Stimulated activated CD4-positive, alpha-beta T cell treated with anti-CD3 and anti-CD28 coated beads, Interleukin-2, amount 100 ng/mL, for 48 hours (primary cell): Measurements from ENCODE around the gene GJA9.
"Not testable (repeated sequence)": the region's sequence is repeated elsewhere in the genome, so short reads cannot be mapped to it uniquely, and the experiment has no call there.

Source experiments
- DNase-seq, 2 donors: peaks; one replicate each; pipeline ENCODE4 v3.0.0-alpha.2; 2020

The GJA9 gene

GRCh38 chr1:38873027-38873969, 8.1 kb downstream of the GJA9 start, which contains the start of gene MYCBP:
Gene MYCBP (minus strand): TSS chr1:38873348. CDS start chr1:38873305, 43 bp downstream.
- DNase-seq: peak; percentile 95 to 96

GRCh38 chr1:38872401-38873026, 8.9 kb downstream of the GJA9 start:
- peak; percentile 15 to 16 for DNase-seq

GRCh38 chr1:38870996-38871395, 10.4 kb downstream of the GJA9 start:
- no peak for DNase-seq

DNA sequence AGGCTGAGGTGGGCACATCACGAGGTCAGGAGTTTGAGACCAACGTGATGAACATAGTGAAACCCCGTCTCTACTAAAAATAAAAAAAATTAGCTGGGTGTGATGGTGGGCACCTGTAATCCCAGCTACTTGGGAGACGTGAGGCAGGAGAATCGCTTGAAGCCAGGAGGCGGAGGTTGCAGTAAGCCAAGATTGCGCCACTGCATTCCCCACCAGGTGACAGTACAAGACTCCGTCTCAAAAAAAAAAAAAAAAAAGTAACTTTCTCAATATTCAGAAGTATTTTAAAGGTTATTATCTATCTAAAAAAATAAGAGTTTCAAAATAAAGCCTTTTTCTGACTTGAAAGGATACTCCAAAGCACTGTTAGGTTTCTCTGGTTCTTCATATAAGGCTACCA, 14.2 kb downstream of the GJA9 start:
- DNase-seq: no peak

GRCh38 chr1:38865112-38865715, 16.2 kb downstream of the GJA9 start:
- no peak for DNase-seq

DNA sequence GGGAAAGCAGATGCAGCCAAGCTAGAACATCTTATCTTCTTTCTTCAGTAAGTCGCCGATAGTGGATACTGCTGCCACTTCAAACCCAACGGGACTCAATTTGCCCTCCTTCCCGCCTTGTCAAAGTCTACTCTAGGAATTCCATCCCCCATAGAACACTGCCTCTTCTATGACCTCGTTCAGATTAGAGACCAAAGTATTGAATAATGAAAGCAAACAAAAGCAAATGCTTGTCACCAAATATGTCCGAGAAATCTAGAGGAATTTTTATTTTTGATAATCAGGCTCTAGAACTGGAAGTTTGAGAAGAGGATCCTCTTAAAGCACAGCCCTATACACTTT, 21.0 kb downstream of the GJA9 start:
- DNase-seq: no peak

GRCh38 chr1:38859561-38860453, 21.6 kb downstream of the GJA9 start, which contains the start of gene RRAGC:
Gene RRAGC (minus strand): TSS chr1:38859772. CDS start chr1:38859646, 126 bp downstream.
- peak; percentile 97 for DNase-seq

DNA sequence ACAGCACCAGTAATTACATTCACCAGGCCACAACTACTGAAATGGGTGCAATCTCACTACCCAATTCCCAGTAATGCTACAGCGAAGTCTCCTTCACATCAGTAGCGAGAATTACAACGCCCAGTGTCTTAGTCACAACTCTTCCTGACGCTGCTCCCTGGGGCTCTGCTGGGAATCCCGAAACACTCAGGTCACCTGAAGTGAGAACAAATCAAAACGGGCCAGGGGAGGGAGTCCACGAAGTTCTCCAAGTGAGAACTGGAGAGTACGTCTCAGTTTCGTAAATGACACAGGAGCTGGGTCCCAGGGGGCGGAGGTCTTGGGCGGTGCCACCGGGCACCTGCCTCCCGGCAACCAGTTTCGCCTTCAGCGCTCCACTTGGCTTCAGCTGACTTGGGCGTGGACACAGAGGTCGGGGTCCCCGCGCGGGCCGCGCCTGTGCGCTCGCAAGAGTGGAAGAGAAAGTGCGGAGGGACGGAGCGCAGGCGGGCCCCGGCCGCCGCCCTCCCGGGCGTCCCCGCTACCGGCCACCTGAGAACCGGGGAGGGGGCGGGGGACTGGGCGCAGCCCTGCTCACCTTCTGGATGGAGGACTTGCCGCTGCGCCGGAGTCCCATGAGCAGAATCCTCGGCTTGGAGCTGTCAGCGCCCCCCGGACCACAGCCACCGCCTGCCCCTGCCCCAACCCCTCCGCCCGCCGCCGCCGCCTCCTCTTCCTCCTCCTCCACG, 22.4 kb downstream of the GJA9 start:
- peak; percentile 38 to 51 for DNase-seq

- DNase-seq: no peak
These were observed 28.6 kb downstream of the GJA9 start for GRCh38 chr1:38852780-38853179.

- no peak for DNase-seq
These were observed 33.3 kb downstream of the GJA9 start for GRCh38 chr1:38848071-38848470.

GRCh38 chr1:38846210-38846609, 35.2 kb downstream of the GJA9 start:
- no peak for DNase-seq

DNA sequence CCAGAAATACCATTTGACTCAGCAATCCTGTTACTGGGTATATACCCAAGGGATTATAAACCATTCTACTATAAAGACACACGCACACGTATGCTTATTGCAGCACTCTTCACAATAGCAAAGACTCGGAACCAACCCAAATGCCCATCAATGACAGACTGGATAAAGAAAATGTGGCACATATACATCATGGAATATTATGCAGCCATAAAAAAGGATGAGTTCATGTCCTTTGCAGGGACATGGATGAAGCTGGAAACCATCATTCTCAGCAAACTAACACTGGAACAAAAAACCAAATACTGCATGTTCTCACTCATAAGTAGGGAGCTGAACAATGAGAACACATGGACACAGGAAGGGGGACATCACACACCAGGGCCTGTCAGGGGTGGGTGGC, 36.3 kb downstream of the GJA9 start:
- DNase-seq: not testable (repeated sequence)

GRCh38 chr1:38840281-38840680, 41.1 kb downstream of the GJA9 start:
- no peak for DNase-seq

DNA sequence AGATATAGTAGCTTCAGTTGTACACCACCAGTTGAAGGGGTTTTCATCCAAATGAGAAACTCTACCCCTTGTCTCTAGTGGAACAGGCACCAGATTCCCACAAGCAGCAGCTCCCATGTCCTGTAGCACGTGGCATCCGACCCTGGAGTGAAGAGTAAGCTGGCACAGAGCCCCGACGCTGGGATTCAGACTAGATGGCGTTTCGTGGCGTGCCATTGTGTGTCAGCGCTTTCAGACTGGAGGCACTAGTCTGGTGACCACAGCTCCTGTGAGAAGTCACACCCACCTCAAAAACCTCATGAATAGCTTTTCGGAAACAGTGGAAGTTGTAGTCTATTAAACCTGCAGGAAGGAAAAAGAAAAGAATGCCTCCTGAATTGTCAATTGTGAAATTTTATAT, 42.0 kb downstream of the GJA9 start:
- DNase-seq: no peak

DNA sequence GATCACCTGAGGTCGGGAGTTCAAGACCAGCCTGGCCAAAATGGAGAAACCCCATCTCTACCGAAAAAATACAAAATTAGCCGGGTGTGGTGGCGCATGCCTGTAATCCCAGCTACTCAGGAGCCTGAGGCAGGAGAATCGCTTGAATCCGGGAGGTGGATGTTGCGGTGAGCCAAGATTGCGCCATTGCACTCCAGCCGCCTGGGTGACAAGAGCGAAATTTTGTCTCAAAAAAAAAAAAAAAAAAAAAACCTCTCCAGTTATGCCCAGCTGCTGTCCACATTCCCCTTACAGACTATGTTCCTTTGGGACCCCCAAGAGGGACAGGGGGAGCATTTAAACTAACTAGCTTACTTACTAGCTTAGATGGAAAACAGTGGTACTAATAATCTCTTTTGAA, 45.1 kb downstream of the GJA9 start:
- not testable (repeated sequence) for DNase-seq

DNA sequence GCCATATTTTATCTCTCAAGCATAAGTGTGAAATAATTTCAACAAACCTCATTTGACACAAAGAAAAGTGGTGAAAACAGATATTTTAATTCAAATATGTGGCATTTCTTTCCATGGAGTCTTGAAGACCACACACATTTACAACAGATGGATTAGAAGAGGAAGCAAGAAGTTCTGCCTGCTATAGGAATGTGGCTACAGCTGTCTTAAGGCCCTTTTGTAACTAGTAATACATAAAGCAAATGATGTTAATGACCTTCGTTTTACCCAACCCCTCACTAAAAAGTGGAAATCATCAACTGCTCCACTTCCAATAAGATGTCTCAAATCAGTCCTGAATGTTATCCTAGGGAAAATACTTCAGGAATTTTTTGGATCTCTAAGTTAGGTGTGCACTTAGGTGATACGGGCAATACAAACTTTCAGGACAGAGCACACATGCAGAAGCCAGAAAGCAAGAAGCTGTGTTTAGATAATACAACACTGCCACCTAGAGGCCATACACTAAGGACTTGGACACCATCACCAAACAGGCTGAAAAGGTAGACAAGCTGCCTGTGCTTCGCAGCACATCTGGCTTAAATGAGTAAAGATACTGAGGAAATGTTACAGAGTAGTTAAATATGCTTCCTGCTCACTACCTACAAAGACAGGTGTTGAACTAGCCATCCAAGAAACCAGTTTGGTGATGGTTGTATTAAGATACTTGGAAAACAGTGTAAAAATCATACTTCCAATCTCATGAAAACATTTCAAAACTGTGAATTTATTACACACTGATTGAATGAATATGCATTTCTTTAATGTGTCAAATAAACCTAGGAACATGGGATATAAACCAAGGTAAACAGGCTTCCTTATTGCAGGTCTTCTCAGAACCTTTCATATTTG, 46.2 kb downstream of the GJA9 start:
- DNase-seq: peak; percentile 39 to 44

DNA sequence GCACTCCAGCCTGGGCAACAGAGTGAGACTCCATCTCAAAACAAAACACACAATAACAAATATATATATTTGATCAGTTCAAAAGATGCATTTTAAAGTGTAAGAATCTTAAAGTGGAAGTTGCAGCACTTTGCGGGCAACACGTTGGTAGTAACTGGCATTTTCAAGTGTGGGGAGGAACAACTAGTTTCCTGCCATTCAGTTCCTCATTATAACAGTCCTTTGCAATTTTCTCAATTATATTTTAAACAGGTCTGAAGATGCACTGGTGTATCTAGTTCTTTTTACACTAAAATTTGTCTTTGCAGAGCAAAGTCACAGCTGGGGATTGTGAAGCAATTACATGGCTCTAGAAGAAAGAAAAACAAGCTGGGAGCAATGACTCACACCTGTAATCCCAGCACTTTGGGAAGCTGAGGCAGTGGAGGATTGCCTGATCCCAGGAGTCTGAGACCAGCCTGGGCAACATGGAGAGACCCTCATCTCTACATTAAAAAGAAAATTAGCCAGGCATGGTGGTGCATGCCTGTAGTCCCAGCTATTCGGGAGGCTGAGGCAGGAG, 47.1 kb downstream of the GJA9 start:
- no peak for DNase-seq

DNA sequence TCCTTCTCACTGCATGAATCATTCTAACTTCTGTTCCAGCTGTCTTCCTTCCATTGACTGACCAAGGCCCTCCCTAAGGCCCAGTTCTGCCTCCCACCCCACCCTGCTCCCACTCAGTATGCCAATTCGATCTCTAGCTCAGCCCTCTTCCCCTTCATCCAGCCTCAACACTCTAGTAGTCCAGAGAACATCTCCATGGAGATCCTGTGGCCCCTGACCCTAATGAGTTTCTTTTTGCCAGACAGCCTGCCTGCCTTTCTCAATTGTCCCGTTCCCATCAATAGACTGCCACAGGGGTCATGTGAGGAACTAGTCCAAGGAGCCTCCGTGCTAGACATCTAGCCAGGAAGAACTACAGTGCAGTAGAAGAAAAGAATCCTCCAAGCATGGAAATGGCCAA, 48.2 kb downstream of the GJA9 start:
- no peak for DNase-seq

DNA sequence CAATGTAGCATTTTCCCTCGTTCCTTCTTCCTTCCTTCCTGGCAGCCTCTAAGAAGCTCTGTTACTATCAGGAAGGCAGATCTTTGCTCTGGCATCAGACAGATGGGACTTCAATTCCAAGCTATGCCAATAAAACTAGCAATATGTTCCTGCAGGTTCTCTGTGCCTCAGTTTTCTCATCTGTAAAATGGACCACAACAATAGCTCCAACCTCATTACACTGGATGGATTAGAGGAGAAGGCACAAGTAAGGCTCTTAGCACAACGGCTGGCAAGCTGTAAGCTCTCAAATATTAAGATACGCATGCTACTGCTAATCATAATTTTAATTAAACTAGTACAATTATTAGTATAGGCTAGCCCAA, 49.0 kb downstream of the GJA9 start:
- DNase-seq: no peak

- DNase-seq: no peak
These were observed 49.5 kb downstream of the GJA9 start for GRCh38 chr1:38831731-38832369.
